CD1c-positive myeloid dendritic cell (primary cell): ENCODE measurements around the gene DIDO1.

Experiments
- DNase-seq: peaks from one replicate; pipeline ENCODE4 v3.0.0-alpha.2; 2016; ENCODE audit errors: extremely low spot score

The DIDO1 gene

DNA sequence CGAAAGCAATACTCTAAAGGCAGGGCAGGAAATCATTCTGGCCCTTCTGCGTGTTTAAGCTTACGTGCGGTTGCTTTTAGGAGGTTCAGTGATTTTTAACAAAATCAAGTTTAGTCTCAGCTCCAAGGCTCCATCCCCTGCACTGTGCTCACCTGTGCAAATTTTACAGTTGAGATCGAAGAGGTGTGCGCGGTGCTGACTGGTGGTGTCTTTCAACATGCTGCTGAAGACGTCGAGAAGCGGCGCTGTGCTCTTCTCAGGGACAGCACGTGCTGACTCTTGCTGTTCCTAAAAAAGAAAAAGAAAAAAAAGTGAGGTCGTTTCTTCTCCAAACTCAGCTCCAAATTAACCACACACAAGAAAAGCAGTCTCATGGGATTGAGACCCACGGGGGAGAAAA is 32.0 kb downstream of the DIDO1 start:
- no peak for DNase-seq

- DNase-seq = no peak
Observed at GRCh38 chr20:62893700-62894099, 32.6 kb downstream of the DIDO1 start.

- DNase-seq = no peak
Observed at GRCh38 chr20:62892348-62893304, 33.7 kb downstream of the DIDO1 start.

DNA sequence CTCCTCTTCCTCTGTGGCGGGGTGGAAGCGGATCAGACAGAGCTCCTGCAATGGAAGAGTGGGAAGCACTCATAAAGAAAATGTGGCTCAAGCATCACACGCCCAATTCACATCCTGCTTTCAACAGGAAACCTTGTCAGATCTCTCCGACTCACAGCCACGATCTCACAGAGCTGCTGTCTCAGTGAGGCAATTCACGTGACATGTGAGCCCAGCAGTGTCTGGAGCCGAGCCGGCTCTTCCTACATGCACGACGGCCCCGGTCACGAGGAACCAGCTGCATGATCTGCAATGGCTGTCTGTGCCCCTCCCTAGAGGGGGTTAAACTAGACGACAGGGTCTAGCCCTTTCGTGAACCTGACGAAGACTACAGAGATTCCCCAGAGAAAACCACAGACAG is 35.2 kb downstream of the DIDO1 start:
- no peak for DNase-seq

- DNase-seq = no peak
Observed at GRCh38 chr20:62890444-62890843, 35.9 kb downstream of the DIDO1 start.

DNA sequence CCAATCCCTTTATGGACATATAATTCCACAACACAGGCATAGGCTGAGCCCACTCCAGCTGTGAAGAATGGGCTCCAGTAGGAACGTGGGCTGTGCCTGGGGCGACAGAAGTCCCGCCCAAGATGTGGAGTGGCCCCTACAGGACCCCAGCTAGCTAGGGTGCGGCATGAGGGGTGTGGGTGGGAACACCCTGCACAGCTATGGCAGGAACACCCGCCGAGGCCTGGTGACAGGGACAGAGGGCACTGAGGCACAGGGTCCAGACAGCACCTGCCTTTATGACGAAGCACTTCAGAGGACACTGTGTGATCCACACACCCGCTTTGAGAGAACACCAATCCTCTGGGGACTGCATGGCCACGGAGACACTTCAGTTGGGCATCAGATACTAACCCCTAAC is 36.4 kb downstream of the DIDO1 start:
- DNase-seq = no peak

- DNase-seq = no peak
Observed at GRCh38 chr20:62889411-62889810, 36.9 kb downstream of the DIDO1 start.

DNA sequence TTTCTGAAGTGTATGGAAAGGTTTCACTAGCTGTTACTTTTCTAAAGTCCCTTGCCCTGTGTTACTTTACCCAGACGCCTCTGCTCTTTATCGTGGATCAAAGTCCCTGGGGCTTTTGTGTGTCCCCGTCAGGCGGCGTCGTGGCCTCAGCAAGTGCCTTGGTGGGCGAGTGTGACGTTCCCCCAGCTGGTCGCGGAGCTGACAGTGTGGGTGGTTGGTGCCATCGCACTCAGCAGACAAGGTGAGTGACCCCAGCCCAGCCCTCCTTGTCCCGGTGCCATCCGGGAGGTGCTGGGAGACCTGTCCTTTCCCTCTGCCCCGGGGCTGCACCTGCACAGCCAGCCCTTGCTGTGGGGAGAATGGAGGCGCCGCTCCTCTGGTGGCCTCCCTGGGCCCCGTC is 37.4 kb downstream of the DIDO1 start:
- DNase-seq = no peak

- DNase-seq = no peak
Observed at GRCh38 chr20:62888406-62888805, 37.9 kb downstream of the DIDO1 start.

DNA sequence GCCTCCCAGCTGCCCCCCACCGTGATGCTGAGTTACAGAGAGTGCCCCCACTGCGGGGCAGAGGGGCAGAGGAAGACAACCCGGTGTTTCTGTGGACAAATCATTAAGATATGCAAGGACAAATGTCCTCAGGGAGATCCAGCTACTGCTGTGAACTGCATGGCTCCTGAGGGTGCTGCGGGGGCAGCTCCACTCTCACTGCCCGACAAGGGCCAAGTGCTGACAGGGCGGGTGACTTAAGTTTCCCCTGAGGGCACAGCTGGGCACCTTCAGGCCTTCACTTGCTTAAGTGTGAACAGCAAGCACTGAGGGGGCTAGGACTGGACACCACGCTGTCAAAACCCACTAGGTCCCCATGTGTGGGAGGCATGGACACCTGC is 38.5 kb downstream of the DIDO1 start:
- DNase-seq = no peak

DNA sequence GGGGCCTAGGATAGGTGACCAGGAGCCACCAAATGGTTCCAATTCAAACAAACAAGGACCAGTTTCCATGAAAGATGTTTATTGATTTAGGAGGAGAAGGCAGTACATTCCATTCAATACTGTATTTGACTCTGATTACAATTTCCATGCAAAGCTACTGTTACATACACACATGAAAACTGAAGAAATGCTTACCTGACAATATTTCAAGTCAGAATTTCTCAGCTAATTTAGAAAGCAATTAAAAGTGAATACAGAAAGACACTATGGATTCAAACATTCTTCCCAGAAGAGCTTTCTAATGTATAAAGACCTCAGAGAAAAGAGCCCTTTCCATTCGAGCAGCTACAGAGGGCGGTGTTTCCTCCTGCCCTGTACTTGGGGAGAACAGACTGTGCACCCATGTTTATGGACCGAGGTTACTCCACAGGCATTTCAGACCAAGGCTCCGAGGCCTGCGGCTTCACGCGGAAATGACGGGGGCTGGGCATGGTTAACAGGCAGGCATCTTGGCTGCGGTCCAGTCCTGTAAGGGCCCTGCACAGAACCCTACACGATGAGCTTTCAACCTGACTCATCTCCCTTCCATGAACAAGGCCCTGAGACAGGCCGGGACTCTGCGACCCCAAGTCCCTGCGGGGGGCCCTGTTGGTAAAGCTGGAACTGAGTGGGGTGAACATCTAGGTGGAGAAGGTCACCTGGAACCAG is 39.0 kb downstream of the DIDO1 start:
- DNase-seq = peak; percentile 13

DNA sequence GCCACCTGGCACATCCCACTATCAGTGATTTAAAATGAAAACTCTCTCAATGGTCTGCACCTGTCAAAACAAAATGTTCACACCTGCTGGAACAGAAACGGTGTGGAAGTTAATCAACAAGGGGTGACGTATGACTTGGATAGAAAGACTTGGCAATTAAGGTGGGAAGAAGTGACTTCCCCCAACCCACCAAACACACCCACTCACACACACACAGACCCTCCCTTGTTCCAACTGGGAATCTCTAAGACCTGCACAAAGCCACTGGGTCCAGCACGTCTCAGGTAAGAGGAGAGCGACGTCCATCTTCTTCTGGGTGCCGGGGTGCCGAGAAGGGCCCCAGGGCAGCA is 39.6 kb downstream of the DIDO1 start:
- DNase-seq = no peak

DNA sequence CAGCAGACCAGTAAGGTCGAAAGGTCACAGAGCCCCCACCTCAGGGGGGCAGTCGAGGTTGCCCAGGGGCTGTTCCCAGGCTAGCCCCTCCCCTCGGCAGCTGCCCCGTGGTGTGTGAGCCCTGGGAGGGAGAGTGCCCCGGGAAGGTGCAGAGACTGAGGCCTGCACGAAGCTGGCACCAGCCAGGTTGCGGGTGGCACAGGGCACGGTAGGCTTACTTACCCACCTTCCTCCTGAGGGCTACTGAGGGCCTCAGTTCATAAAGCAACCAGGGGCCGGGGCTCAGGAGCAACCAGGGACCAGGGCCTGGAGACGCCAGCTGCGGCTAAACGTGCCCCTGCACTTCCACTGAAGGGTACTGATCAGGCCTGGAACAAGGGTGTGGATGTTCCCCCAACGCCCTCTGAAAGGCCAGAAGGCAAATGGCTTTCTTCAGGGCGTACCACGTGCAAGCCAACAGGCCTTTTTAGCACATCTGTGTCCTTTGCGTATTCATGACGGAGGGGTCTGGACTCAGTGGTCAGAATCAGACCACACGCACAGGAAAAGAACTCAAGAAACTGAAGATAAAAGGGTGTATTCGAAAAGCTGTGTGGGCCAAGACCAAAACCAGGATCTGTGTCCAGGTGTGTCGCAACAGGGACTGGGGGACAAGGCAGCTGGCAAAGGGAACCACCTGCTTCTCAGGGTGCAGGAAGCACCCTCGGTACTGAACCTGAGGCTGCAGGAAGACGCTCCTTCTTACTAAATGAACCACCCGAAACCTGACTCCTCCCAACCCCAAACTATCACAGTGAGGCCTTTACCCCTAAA is 40.2 kb downstream of the DIDO1 start:
- no peak for DNase-seq

- DNase-seq = no peak
Observed at GRCh38 chr20:62885046-62885895, 41.0 kb downstream of the DIDO1 start.

GRCh38 chr20:62884556-62884955 is 41.7 kb downstream of the DIDO1 start:
- DNase-seq = no peak

GRCh38 chr20:62882426-62882825 is 43.9 kb downstream of the DIDO1 start:
- DNase-seq = no peak

GRCh38 chr20:62881662-62882395 is 44.5 kb downstream of the DIDO1 start:
- DNase-seq = no peak

GRCh38 chr20:62880935-62881661 is 45.2 kb downstream of the DIDO1 start:
- no peak for DNase-seq

DNA sequence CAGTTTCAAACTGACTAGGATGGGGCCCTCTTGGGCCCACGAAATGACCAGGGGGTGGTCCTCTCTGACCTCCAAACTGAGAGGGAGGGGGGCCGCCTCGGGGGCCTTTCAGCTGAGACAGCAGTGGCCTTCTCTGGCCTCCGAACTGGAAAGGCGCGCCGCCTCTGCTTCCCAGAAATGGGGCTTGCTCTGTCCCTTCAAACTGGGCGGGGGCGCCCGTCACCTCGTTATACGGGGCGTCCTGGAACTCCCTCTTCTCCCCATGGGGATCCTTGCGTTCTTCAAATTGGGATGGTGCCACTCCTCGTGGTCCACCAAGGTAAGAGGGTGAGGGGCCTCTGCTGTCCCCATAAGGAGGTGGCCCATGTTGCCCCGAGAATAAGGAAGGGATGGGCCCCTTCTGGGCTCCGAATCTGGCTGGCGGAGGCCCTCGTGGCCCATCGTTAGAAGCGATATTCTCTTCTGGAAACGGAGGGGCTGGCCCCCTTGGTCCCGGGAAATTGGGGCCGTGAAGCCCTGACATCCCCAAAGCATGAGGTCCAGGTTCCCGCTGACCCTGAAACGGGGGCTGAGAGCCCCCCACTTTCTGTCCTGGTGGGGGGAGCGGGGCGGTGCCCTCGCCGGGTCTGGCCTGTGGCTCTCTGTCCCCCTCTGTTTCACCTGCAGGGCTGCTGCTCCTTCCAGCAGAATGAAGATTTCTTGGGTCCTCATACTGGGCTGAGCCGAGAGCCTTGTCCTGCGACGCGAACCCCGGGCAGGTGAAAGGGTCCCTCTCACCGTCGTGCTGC is 46.0 kb downstream of the DIDO1 start:
- DNase-seq = no peak
